Fibroblast of lung (primary cell): ENCODE results near the gene LRRK1.

Experiments used
- EZH2 ChIP-seq: IDR thresholded peaks from 2 replicates; pipeline ENCODE4 v1.5.1; 2012; ENCODE audit warnings: low read length, control low read depth, mild to moderate bottlenecking; ENCODE audit errors: missing control alignments
- TF ChIP-seq, protein P1 (sequence below), 2 donors: IDR thresholded peaks in 1 of 2; conservative IDR thresholded peaks in 1 of 2; 1 replicate in 1 of 2; 2 replicates in 1 of 2; pipeline ENCODE4 v1.5.1; 2011 to 2012; ENCODE audit warnings: low read length in 2 of 2, control low read depth in 1 of 2, inconsistent platforms in 1 of 2, low read depth in 1 of 2, mild to moderate bottlenecking in 1 of 2

DNA sequence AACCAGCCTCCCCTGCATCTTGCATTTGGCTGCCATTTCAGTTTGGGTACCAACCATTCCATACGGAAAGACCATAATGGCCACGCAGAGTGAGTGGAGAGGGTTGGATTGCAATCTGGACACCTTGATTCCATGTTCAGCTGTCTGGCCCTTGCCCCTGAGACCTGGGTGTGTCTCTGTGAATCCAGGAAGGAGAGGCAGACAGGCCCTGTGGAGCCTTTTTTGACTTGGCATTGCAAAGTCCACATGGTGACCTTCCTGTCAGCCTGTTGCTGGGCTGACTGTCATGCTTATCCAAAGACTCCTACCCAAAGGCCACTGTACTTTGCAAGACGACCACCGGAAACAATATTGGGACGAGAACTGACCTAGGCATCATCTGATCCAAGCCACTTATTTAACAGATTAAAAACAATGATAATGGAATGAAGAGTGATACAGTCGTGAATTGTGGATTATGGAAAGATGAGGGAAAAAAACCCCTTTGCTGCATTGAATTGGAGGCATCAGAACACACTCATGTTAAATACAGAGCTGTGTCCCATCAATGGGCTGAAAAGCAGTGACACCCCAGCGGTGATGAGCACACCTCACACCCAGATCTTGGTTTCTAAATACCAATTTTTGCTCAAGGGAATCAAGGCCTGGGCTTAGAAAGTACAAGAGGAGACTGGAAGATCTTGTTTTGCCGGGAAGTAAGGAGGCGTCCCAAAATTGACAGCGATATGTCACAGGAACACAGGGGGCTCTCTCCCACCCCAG is 86.0 kb downstream of the LRRK1 start:
- TF ChIP-seq, protein P1, sequence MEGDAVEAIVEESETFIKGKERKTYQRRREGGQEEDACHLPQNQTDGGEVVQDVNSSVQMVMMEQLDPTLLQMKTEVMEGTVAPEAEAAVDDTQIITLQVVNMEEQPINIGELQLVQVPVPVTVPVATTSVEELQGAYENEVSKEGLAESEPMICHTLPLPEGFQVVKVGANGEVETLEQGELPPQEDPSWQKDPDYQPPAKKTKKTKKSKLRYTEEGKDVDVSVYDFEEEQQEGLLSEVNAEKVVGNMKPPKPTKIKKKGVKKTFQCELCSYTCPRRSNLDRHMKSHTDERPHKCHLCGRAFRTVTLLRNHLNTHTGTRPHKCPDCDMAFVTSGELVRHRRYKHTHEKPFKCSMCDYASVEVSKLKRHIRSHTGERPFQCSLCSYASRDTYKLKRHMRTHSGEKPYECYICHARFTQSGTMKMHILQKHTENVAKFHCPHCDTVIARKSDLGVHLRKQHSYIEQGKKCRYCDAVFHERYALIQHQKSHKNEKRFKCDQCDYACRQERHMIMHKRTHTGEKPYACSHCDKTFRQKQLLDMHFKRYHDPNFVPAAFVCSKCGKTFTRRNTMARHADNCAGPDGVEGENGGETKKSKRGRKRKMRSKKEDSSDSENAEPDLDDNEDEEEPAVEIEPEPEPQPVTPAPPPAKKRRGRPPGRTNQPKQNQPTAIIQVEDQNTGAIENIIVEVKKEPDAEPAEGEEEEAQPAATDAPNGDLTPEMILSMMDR (conservative IDR thresholded peaks at IDR 0.05 in 1 of 2, IDR thresholded peaks at IDR 0.05 in 1 of 2; ENCODE audit: low read depth in 1 of 2, low read length in 2 of 2): no peak
- TF ChIP-seq EZH2: no peak
